GM12878 (cell line): ENCODE results near the gene AP1M1. TPM values are rescaled to one million over a fixed set of nuclear protein-coding genes. Genes with fewer than 3 reads are reported as not detected.

Experiments used
- ATAC-seq: fragments of 200-7000 bp; cut with Tn5 transposase; 3 replicates; pipeline ENCODE4 v1.9.1; 2020; ENCODE audit warnings: mild to moderate bottlenecking, moderate library complexity
- BruUV-seq: library from RNA; stranded (reverse); fragments of 400-500 nt; replicated peaks from 2 replicates; lab custom pipeline; 2021; lab: Mats Ljungman, UMichigan
- CTCF ChIA-PET: fragments of 300-600 bp; sonication (Branson Sonifier 250); formaldehyde crosslinking; extraction: SDS; loops from one replicate; lab custom pipeline; 2021; ENCODE audit warnings: inconsistent platforms; lab: Yijun Ruan, JAX
- POLR2A ChIA-PET: fragments of 350-600 bp; formaldehyde crosslinking; extraction: SDS; loops from one replicate; lab custom pipeline; 2021; ENCODE audit warnings: inconsistent platforms; lab: Charles Lee
- RAD21 ChIA-PET: fragments of 300-600 bp; sonication (Branson Sonifier 250); formaldehyde crosslinking; loops from one replicate; lab custom pipeline; 2023; ENCODE audit warnings: antibody characterized with exemption; ENCODE audit not compliant: unreplicated experiment; lab: Charles Lee
- SMC1A ChIA-PET: fragments of 300-600 bp; sonication (Branson Sonifier 250); formaldehyde crosslinking; loops from one replicate; lab custom pipeline; 2023; ENCODE audit not compliant: unreplicated experiment, uncharacterized antibody; lab: Charles Lee
- DNase-seq: peaks from one replicate; pipeline ENCODE4 v3.0.0-alpha.2; 2011; ENCODE audit warnings: low read depth, low spot score
- FAIRE-seq: peaks from 3 replicates; lab custom pipeline; 2011; peaks lifted over from hg19 to GRCh38; lab: Jason Lieb, UNC
- H2AFZ ChIP-seq: 2 replicates; pipeline ENCODE4 v1.6.0; 2011; ENCODE audit warnings: low read depth, low read length, control low read depth; ENCODE audit not compliant: control insufficient read depth
- H3K27ac ChIP-seq: 2 replicates; pipeline ENCODE4 v1.5.1; 2011; ENCODE audit warnings: control low read depth; ENCODE audit not compliant: control insufficient read depth, insufficient read depth
- H3K27me3 ChIP-seq, 2 experiments: replicated peaks in 1 of 2; 2 replicates each; pipeline versions ENCODE4 v1.6.0 to v1.6.1; 2011; ENCODE audit warnings: low read length in 1 of 2; ENCODE audit not compliant: control insufficient read depth in 2 of 2, insufficient read depth in 2 of 2
- H3K36me3 ChIP-seq, 2 experiments: 2 replicates each; pipeline ENCODE4 v1.5.1; 2011; ENCODE audit warnings: low read length in 1 of 2; ENCODE audit not compliant: control insufficient read depth in 2 of 2, insufficient read depth in 2 of 2
- H3K4me1 ChIP-seq: 2 replicates; pipeline ENCODE4 v1.6.1; 2011; ENCODE audit warnings: mild to moderate bottlenecking, low read length, moderate library complexity, mixed read lengths; ENCODE audit not compliant: control insufficient read depth, insufficient read depth
- H3K4me2 ChIP-seq: 2 replicates; pipeline ENCODE4 v1.6.0; 2011; ENCODE audit warnings: control low read depth; ENCODE audit not compliant: control insufficient read depth, insufficient read depth
- H3K4me3 ChIP-seq: fragments of 200-600 bp; sonication (generic); 2 replicates; pipeline ENCODE4 v1.5.1; 2016
- H3K79me2 ChIP-seq: 2 replicates; pipeline ENCODE4 v1.6.0; 2011; ENCODE audit warnings: low read length; ENCODE audit not compliant: control insufficient read depth, insufficient read depth
- H3K9ac ChIP-seq: 2 replicates; pipeline ENCODE4 v1.8.0; 2011; ENCODE audit warnings: low read length, control low read depth, mixed read lengths; ENCODE audit not compliant: control insufficient read depth, insufficient read depth
- H3K9me3 ChIP-seq: replicated peaks from 3 replicates; pipeline ENCODE4 v1.5.1; 2011; ENCODE audit warnings: mild to moderate bottlenecking, low read length; ENCODE audit not compliant: control insufficient read depth, insufficient read depth
- H4K20me1 ChIP-seq: 2 replicates; pipeline ENCODE4 v1.6.0; 2011; ENCODE audit not compliant: control insufficient read depth, insufficient read depth
- CBFB ChIP-seq: IDR thresholded peaks from 2 replicates; pipeline ENCODE4 v1.6.1; 2016; ENCODE audit warnings: antibody characterized with exemption, low read depth
- FOXK2 ChIP-seq: fragments of 450-650 bp; IDR thresholded peaks from 2 replicates; pipeline ENCODE4 v1.6.1; 2017; ENCODE audit warnings: mild to moderate bottlenecking, moderate library complexity
- GATAD2B ChIP-seq: fragments of 450-650 bp; conservative IDR thresholded peaks from 2 replicates; pipeline ENCODE4 v1.6.1; 2017; ENCODE audit warnings: low read depth, mild to moderate bottlenecking, moderate library complexity
- JUND ChIP-seq: IDR thresholded peaks from 2 replicates; pipeline ENCODE4 v1.6.1; 2012; ENCODE audit warnings: low read depth, mild to moderate bottlenecking, low read length, improper control_type of control experiment, moderate library complexity
- MEF2B ChIP-seq: fragments of 450-650 bp; IDR thresholded peaks from 2 replicates; pipeline ENCODE4 v1.6.1; 2018; ENCODE audit warnings: mild to moderate bottlenecking, moderate library complexity; ENCODE audit not compliant: partially characterized antibody, poor library complexity, severe bottlenecking
- NR2F1 ChIP-seq: fragments of 450-650 bp; conservative IDR thresholded peaks from 2 replicates; pipeline ENCODE4 v1.6.1; 2017; ENCODE audit warnings: mild to moderate bottlenecking
- SMARCA5 ChIP-seq: fragments of 450-650 bp; IDR thresholded peaks from 2 replicates; pipeline ENCODE4 v1.6.1; 2017; ENCODE audit warnings: mild to moderate bottlenecking
- TAF1 ChIP-seq: IDR thresholded peaks from 2 replicates; pipeline ENCODE4 v1.6.1; 2011; ENCODE audit warnings: mild to moderate bottlenecking, low read depth, low read length, borderline replicate concordance
- YY1 ChIP-seq: IDR thresholded peaks from 2 replicates; pipeline ENCODE4 v1.6.1; 2011; ENCODE audit warnings: low read depth, mild to moderate bottlenecking, low read length
- WGBS: methylation state at CpG from one replicate; pipeline ENCODE4 v1.1.6; 2016; ENCODE audit warnings: low lambda C conversion rate; ENCODE audit not compliant: insufficient replicate concordance, insufficient coverage; ENCODE audit errors: missing lambda C conversion rate; 5-methylcytosine and 5-hydroxymethylcytosine counted together
- in situ Hi-C: fragments of 300-500 bp; cut with MboI; formaldehyde crosslinking; loops from 9 replicates; pipeline ENCODE4 v1.14.3; 2018; ENCODE audit warnings: mixed read lengths
- intact Hi-C: fragments of 100-400 bp; cut with micrococcal nuclease; formaldehyde crosslinking; loops from one replicate; pipeline ENCODE4 v1.14.2; 2022; ENCODE audit not compliant: unreplicated experiment
- polyA plus RNA-seq, 11 experiments: library from polyadenylated mRNA; depleted of rRNA in 4 of 11; unstranded in 6 of 11; stranded (reverse) in 5 of 11; fragments of >200 nt; fragmentation: Nextera tagmentation in 4 of 11; fragmentation: Illumina TruSeq in 1 of 11; extraction: Ambion mirVana in 4 of 11; extraction: Trizol in 1 of 11; gene quantifications; 1 replicate in 1 of 11; 2 replicates in 10 of 11; pipeline versions ENCODE4 v1.2.1 to v1.2.3, GENCODE V29; 2011 to 2016; ENCODE audit warnings: inconsistent platforms in 2 of 11, missing spikeins in 2 of 11, low read depth in 1 of 11
- total RNA-seq, 4 experiments: library from RNA; depleted of rRNA in 3 of 4; stranded (reverse); fragments of >200 nt in 3 of 4; fragmentation: Illumina TruSeq in 1 of 4; extraction: Trizol in 1 of 4; gene quantifications; 2 replicates each; pipeline versions ENCODE4 v1.2.1 to v1.2.3, GENCODE V29; 2013 to 2021
- TF ChIP-seq, protein P1 (sequence below): fragments of 450-650 bp; IDR thresholded peaks from 2 replicates; pipeline ENCODE4 v1.6.1; 2018; ENCODE audit warnings: mild to moderate bottlenecking, low read depth, moderate library complexity; ENCODE audit not compliant: partially characterized antibody
- TF ChIP-seq, protein P2 (sequence below): fragments of 450-650 bp; IDR thresholded peaks from 2 replicates; pipeline ENCODE4 v1.6.1; 2017; ENCODE audit warnings: mild to moderate bottlenecking, moderate library complexity
- TF ChIP-seq, protein P3 (sequence below): fragments of 450-650 bp; IDR thresholded peaks from 2 replicates; pipeline ENCODE4 v1.6.1; 2016; ENCODE audit warnings: mild to moderate bottlenecking, moderate library complexity, borderline replicate concordance
- TF ChIP-seq, protein P4 (sequence below): IDR thresholded peaks from 2 replicates; pipeline ENCODE4 v1.6.1; 2011; ENCODE audit warnings: low read depth, mild to moderate bottlenecking, low read length, moderate library complexity, borderline replicate concordance; ENCODE audit errors: extremely low read depth

AP1M1 gene
- total and polyA plus RNA-seq, 10 of the 15 experiments (the other 5 are each of a cell fraction or from before 2014, with no cell fraction given): 1.0 to 116 (median 44.7) TPM

DNA sequence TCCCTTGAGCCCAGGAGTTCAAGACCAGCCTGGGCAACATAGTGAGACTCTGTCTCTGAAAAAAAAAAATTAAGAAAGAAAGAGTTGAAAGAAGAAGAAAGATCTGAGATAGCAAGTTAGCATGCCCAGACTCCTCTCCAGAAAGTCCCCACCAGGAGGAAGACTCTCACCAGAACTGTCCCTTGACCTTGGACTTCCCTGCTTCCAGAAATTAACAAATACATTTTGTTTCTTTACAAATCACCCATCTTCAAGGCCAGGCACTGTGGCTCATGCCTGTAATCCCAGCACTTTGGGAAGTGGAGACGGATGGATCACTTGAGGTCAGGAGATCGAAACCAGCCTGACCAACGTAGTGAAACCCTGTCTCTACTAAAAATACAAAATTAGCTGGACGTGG lies 82.6 kb downstream of the AP1M1 start:
- BruUV-seq: no TSS peak
- SMC1A ChIA-PET: no interaction called here

More for the DNA sequence above, 82.6 kb downstream of the AP1M1 start:
- WGBS: 36% methylated on average over 4 of the region's 4 CpGs
- H3K36me3 ChIP-seq: no peaks in the 10 kb centered on the region
- TF ChIP-seq NR2F1: no peak
- TF ChIP-seq JUND: no peak
- TF ChIP-seq GATAD2B: no peak
- TF ChIP-seq, protein P1, sequence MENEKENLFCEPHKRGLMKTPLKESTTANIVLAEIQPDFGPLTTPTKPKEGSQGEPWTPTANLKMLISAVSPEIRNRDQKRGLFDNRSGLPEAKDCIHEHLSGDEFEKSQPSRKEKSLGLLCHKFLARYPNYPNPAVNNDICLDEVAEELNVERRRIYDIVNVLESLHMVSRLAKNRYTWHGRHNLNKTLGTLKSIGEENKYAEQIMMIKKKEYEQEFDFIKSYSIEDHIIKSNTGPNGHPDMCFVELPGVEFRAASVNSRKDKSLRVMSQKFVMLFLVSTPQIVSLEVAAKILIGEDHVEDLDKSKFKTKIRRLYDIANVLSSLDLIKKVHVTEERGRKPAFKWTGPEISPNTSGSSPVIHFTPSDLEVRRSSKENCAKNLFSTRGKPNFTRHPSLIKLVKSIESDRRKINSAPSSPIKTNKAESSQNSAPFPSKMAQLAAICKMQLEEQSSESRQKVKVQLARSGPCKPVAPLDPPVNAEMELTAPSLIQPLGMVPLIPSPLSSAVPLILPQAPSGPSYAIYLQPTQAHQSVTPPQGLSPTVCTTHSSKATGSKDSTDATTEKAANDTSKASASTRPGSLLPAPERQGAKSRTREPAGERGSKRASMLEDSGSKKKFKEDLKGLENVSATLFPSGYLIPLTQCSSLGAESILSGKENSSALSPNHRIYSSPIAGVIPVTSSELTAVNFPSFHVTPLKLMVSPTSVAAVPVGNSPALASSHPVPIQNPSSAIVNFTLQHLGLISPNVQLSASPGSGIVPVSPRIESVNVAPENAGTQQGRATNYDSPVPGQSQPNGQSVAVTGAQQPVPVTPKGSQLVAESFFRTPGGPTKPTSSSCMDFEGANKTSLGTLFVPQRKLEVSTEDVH: no peak
- TF ChIP-seq YY1: no peak
- TF ChIP-seq, protein P2, sequence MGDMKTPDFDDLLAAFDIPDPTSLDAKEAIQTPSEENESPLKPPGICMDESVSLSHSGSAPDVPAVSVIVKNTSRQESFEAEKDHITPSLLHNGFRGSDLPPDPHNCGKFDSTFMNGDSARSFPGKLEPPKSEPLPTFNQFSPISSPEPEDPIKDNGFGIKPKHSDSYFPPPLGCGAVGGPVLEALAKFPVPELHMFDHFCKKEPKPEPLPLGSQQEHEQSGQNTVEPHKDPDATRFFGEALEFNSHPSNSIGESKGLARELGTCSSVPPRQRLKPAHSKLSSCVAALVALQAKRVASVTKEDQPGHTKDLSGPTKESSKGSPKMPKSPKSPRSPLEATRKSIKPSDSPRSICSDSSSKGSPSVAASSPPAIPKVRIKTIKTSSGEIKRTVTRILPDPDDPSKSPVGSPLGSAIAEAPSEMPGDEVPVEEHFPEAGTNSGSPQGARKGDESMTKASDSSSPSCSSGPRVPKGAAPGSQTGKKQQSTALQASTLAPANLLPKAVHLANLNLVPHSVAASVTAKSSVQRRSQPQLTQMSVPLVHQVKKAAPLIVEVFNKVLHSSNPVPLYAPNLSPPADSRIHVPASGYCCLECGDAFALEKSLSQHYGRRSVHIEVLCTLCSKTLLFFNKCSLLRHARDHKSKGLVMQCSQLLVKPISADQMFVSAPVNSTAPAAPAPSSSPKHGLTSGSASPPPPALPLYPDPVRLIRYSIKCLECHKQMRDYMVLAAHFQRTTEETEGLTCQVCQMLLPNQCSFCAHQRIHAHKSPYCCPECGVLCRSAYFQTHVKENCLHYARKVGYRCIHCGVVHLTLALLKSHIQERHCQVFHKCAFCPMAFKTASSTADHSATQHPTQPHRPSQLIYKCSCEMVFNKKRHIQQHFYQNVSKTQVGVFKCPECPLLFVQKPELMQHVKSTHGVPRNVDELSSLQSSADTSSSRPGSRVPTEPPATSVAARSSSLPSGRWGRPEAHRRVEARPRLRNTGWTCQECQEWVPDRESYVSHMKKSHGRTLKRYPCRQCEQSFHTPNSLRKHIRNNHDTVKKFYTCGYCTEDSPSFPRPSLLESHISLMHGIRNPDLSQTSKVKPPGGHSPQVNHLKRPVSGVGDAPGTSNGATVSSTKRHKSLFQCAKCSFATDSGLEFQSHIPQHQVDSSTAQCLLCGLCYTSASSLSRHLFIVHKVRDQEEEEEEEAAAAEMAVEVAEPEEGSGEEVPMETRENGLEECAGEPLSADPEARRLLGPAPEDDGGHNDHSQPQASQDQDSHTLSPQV: no peak
- TF ChIP-seq, protein P3, sequence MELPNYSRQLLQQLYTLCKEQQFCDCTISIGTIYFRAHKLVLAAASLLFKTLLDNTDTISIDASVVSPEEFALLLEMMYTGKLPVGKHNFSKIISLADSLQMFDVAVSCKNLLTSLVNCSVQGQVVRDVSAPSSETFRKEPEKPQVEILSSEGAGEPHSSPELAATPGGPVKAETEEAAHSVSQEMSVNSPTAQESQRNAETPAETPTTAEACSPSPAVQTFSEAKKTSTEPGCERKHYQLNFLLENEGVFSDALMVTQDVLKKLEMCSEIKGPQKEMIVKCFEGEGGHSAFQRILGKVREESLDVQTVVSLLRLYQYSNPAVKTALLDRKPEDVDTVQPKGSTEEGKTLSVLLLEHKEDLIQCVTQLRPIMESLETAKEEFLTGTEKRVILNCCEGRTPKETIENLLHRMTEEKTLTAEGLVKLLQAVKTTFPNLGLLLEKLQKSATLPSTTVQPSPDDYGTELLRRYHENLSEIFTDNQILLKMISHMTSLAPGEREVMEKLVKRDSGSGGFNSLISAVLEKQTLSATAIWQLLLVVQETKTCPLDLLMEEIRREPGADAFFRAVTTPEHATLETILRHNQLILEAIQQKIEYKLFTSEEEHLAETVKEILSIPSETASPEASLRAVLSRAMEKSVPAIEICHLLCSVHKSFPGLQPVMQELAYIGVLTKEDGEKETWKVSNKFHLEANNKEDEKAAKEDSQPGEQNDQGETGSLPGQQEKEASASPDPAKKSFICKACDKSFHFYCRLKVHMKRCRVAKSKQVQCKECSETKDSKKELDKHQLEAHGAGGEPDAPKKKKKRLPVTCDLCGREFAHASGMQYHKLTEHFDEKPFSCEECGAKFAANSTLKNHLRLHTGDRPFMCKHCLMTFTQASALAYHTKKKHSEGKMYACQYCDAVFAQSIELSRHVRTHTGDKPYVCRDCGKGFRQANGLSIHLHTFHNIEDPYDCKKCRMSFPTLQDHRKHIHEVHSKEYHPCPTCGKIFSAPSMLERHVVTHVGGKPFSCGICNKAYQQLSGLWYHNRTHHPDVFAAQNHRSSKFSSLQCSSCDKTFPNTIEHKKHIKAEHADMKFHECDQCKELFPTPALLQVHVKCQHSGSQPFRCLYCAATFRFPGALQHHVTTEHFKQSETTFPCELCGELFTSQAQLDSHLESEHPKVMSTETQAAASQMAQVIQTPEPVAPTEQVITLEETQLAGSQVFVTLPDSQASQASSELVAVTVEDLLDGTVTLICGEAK: no peak
- TF ChIP-seq, protein P4, sequence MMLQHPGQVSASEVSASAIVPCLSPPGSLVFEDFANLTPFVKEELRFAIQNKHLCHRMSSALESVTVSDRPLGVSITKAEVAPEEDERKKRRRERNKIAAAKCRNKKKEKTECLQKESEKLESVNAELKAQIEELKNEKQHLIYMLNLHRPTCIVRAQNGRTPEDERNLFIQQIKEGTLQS: no peak
- TF ChIP-seq MEF2B: no peak
- no peak for TF ChIP-seq TAF1
- TF ChIP-seq FOXK2: no peak
- no peak for TF ChIP-seq CBFB
- no peak for TF ChIP-seq SMARCA5
- intact Hi-C loops (no loop called here), in situ Hi-C loops (no loop called here)
- H3K27ac ChIP-seq: no peak overlapping the region
- CTCF ChIA-PET: interaction anchor here (0.7 to 1.0 kb wide), 2 partner anchors 9 to 34 kb away, joined by 4 to 6 read pairs; no protein-coding TSS in a partner anchor
- FAIRE-seq (no peak), ATAC-seq (no peak), DNase-seq (no peak)
- POLR2A ChIA-PET: no interaction called here
- H2AFZ ChIP-seq: no peak overlapping the region
- H3K9me3 ChIP-seq: no peaks in the 10 kb centered on the region
- H4K20me1 ChIP-seq: no peaks in the 10 kb centered on the region
- no peaks in the 10 kb centered on the region for H3K27me3 ChIP-seq
- H3K4me1 ChIP-seq: peaks cover 7% of the 10 kb centered on the region; the same call in 1 of the 2 replicates
- no peak overlapping the region for H3K4me3 ChIP-seq
- RAD21 ChIA-PET: no interaction called here
- H3K9ac ChIP-seq: no peak overlapping the region
- no peaks in the 10 kb centered on the region for H3K79me2 ChIP-seq
- H3K4me2 ChIP-seq: no peak overlapping the region
